Measurements from ENCODE around the gene SCYGR4. TPM values are rescaled to one million over a fixed set of nuclear protein-coding genes. Genes with fewer than 3 reads are reported as not detected.
"Not testable (repeated sequence)": the region's sequence is repeated elsewhere in the genome, so short reads cannot be mapped to it uniquely, and the experiment has no call there.

SCYGR4 gene
- total RNA-seq, 1 donor from 2014 or later: not detected

GRCh38 chr2:227592694-227593387, 24.5 kb upstream of the SCYGR4 start:
- TF ChIP-seq POLR2A (IDR thresholded peaks at IDR 0.05) (no peak), CTCF (IDR thresholded peaks at IDR 0.05) (no peak), POLR2AphosphoS5 (IDR thresholded peaks at IDR 0.05; ENCODE audit: insufficient read depth in 1 of 2, low read depth in 1 of 2) (no peak)
- Histone ChIP-seq H3K27ac (no peak overlapping the region), H3K9me3 (no peaks in the 10 kb centered on the region), H3K27me3 (no peaks in the 10 kb centered on the region), H3K36me3 (no peaks in the 10 kb centered on the region), H3K4me1 (no peaks in the 10 kb centered on the region), H3K4me3 (no peak overlapping the region)
- no peak for DNase-seq (ENCODE audit: extremely low spot score in 2 of 2)
- intact Hi-C loops (cut with DNase I): no loop called here

- Histone ChIP-seq H3K9me3 (no peaks in the 10 kb centered on the region), H3K36me3 (no peaks in the 10 kb centered on the region), H3K4me3 (no peak overlapping the region), H3K27ac (no peak overlapping the region), H3K4me1 (no peaks in the 10 kb centered on the region), H3K27me3 (no peaks in the 10 kb centered on the region)
- intact Hi-C loops (cut with DNase I): no loop called here
- no peak for DNase-seq (ENCODE audit: extremely low spot score in 2 of 2)
- no peak for TF ChIP-seq POLR2AphosphoS5 (IDR thresholded peaks at IDR 0.05; ENCODE audit: insufficient read depth in 1 of 2, low read depth in 1 of 2)
- no peak for TF ChIP-seq POLR2A (IDR thresholded peaks at IDR 0.05)
- no peak for TF ChIP-seq CTCF (IDR thresholded peaks at IDR 0.05)
Measured at GRCh38 chr2:227595797-227596196, 21.5 kb upstream of the SCYGR4 start.

- Histone ChIP-seq H3K4me3 (no peak overlapping the region), H3K4me1 (no peaks in the 10 kb centered on the region), H3K27me3 (no peaks in the 10 kb centered on the region), H3K9me3 (no peaks in the 10 kb centered on the region), H3K36me3 (no peaks in the 10 kb centered on the region), H3K27ac (no peak overlapping the region)
- TF ChIP-seq POLR2AphosphoS5 (IDR thresholded peaks at IDR 0.05; ENCODE audit: insufficient read depth in 1 of 2, low read depth in 1 of 2) (no peak), CTCF (IDR thresholded peaks at IDR 0.05) (no peak), POLR2A (IDR thresholded peaks at IDR 0.05) (no peak)
- DNase-seq (ENCODE audit: extremely low spot score in 2 of 2): no peak
- intact Hi-C loops (cut with DNase I): no loop called here
Measured at GRCh38 chr2:227597036-227597435, 20.3 kb upstream of the SCYGR4 start.

DNA sequence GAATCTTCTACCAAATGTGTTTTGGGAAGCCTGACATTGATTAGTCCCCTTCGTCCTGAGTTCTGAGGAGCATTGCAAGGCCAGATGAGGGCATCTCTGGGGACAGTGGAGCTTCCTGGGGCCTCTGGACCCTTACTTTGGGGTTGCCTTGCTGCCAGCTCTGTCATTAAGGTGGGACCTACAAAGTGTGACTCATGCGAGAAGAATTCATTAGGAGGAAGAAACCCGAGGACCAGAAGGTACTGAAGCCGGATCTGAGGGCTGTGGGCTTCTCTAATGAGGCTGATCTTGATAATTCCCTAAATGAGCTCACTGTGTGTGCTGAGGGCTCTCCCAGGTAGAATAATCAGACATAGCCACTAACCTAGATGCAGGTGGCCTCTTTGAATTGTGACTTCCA, 19.3 kb upstream of the SCYGR4 start:
- TF ChIP-seq POLR2A (IDR thresholded peaks at IDR 0.05): no peak
- TF ChIP-seq CTCF (IDR thresholded peaks at IDR 0.05): no peak
- TF ChIP-seq POLR2AphosphoS5 (IDR thresholded peaks at IDR 0.05; ENCODE audit: insufficient read depth in 1 of 2, low read depth in 1 of 2): no peak
- Histone ChIP-seq H3K27ac (no peak overlapping the region), H3K27me3 (no peaks in the 10 kb centered on the region), H3K9me3 (no peaks in the 10 kb centered on the region), H3K4me3 (no peak overlapping the region), H3K36me3 (no peaks in the 10 kb centered on the region), H3K4me1 (no peaks in the 10 kb centered on the region)
- intact Hi-C loops (cut with DNase I): no loop called here
- DNase-seq (ENCODE audit: extremely low spot score in 2 of 2): no peak

GRCh38 chr2:227598835-227599503, 18.3 kb upstream of the SCYGR4 start, which contains the start of gene SCYGR2:
Gene SCYGR2, plus strand, starts transcription at chr2:227598893. Its CDS starts 0 bp downstream, at chr2:227598893.
- H3K27ac ChIP-seq; H3K4me1 ChIP-seq; H3K9me3 ChIP-seq; intact Hi-C loops (cut with DNase I); H3K27me3 ChIP-seq; H3K36me3 ChIP-seq; H3K4me3 ChIP-seq; DNase-seq (ENCODE audit: extremely low spot score in 2 of 2): not testable (repeated sequence)

Data from vagina (tissue), 2 donors.